ENCODE results near the gene BCAT1. TPM values are rescaled to one million over a fixed set of nuclear protein-coding genes. Genes with fewer than 3 reads are reported as not detected.
A peak's percentile ranks its signal among the peaks of the same experiment; 100 is the strongest.

The BCAT1 gene
- total RNA-seq, 3 donors from 2014 or later (not counting 1 experiment from before 2014, with no cell fraction given) = 0.61 to 4.4 (median 1.3) TPM

GRCh38 chr12:24820872-24821271 lies 128.0 kb downstream of the BCAT1 start:
- ATAC-seq = no peak
- Histone ChIP-seq H3K27me3 (ENCODE audit: control insufficient read depth, insufficient read depth, low read length) (no peaks in the 10 kb centered on the region), H3K4me3 (ENCODE audit: low read length) (no peak overlapping the region), H3K4me1 (ENCODE audit: control insufficient read depth, insufficient read depth, low read length) (no peaks in the 10 kb centered on the region), H3K27ac (ENCODE audit: low read length) (no peak overlapping the region), H3K36me3 (ENCODE audit: control insufficient read depth, insufficient read depth, low read length) (no peaks in the 10 kb centered on the region), H3K9me3 (ENCODE audit: control insufficient read depth, insufficient read depth, low read length) (no peaks in the 10 kb centered on the region)
- 90% methylated on average over 5 of the region's 5 CpGs for WGBS (ENCODE audit: insufficient coverage)
- Mint-ChIP-seq H3K9me3 (no peaks in the 10 kb centered on the region), H3K36me3 (no peaks in the 10 kb centered on the region), H3K4me3 (no peak overlapping the region), H3K4me1 (no peaks in the 10 kb centered on the region), H3K27me3 (ENCODE audit: low read depth in 2 of 2) (no peaks in the 10 kb centered on the region), H3K27ac (no peak overlapping the region)
- no peak for TF ChIP-seq CTCF (IDR thresholded peaks at IDR 0.05)
- DNase-seq = no peak
- intact Hi-C loops (cut with micrococcal nuclease) = no loop called here

GRCh38 chr12:24818351-24818750 lies 130.6 kb downstream of the BCAT1 start:
- ATAC-seq = no peak
- Mint-ChIP-seq H3K9me3 (no peaks in the 10 kb centered on the region), H3K27ac (no peak overlapping the region), H3K27me3 (ENCODE audit: low read depth in 2 of 2) (no peaks in the 10 kb centered on the region), H3K4me1 (peaks cover 6 to 19% of the 10 kb centered on the region in 2 donors), H3K4me3 (no peak overlapping the region), H3K36me3 (no peaks in the 10 kb centered on the region)
- no peak overlapping the region for H3K4me3 ChIP-seq (ENCODE audit: low read length)
- no peaks in the 10 kb centered on the region for H3K9me3 ChIP-seq (ENCODE audit: control insufficient read depth, insufficient read depth, low read length)
- WGBS (ENCODE audit: insufficient coverage) = 91% methylated on average over 1 of the region's 1 CpG
- no peaks in the 10 kb centered on the region for H3K36me3 ChIP-seq (ENCODE audit: control insufficient read depth, insufficient read depth, low read length)
- no peaks in the 10 kb centered on the region for H3K4me1 ChIP-seq (ENCODE audit: control insufficient read depth, insufficient read depth, low read length)
- no peaks in the 10 kb centered on the region for H3K27me3 ChIP-seq (ENCODE audit: control insufficient read depth, insufficient read depth, low read length)
- no peak for DNase-seq
- no peak overlapping the region for H3K27ac ChIP-seq (ENCODE audit: low read length)
- intact Hi-C loops (cut with micrococcal nuclease) = no loop called here
- TF ChIP-seq CTCF (IDR thresholded peaks at IDR 0.05) = no peak

- Histone ChIP-seq H3K9me3 (ENCODE audit: control insufficient read depth, insufficient read depth, low read length) (no peaks in the 10 kb centered on the region), H3K27ac (ENCODE audit: low read length) (peak overlapping the region; percentile 22), H3K4me1 (ENCODE audit: control insufficient read depth, insufficient read depth, low read length) (no peaks in the 10 kb centered on the region), H3K27me3 (ENCODE audit: control insufficient read depth, insufficient read depth, low read length) (no peaks in the 10 kb centered on the region), H3K4me3 (ENCODE audit: low read length) (peak overlapping the region; percentile 35), H3K36me3 (ENCODE audit: control insufficient read depth, insufficient read depth, low read length) (no peaks in the 10 kb centered on the region)
- intact Hi-C loops (cut with micrococcal nuclease) = no loop called here
- TF ChIP-seq CTCF (IDR thresholded peaks at IDR 0.05) = no peak
- ATAC-seq = no peak
- Mint-ChIP-seq H3K4me1 (peaks cover 6 to 19% of the 10 kb centered on the region in 2 donors), H3K4me3 (peak overlapping the region; percentile 87), H3K27ac (peak overlapping the region; percentile 54 to 82), H3K9me3 (no peaks in the 10 kb centered on the region), H3K27me3 (ENCODE audit: low read depth in 2 of 2) (no peaks in the 10 kb centered on the region), H3K36me3 (no peaks in the 10 kb centered on the region)
- 0% methylated on average over 1 of the region's 1 CpG for WGBS (ENCODE audit: insufficient coverage)
- DNase-seq = no peak
Measured at GRCh38 chr12:24815114-24815423, 133.8 kb downstream of the BCAT1 start.

- H3K4me1 Mint-ChIP-seq = peaks cover 6 to 19% of the 10 kb centered on the region in 2 donors
- H3K27me3 Mint-ChIP-seq (ENCODE audit: low read depth in 2 of 2) = peaks cover 0 to 1% of the 10 kb centered on the region in 2 donors
- peak overlapping the region; percentile 22 for H3K27ac ChIP-seq (ENCODE audit: low read length)
- peak overlapping the region; percentile 54 to 82 for H3K27ac Mint-ChIP-seq
- H3K9me3 Mint-ChIP-seq = no peaks in the 10 kb centered on the region
- H3K36me3 Mint-ChIP-seq = no peaks in the 10 kb centered on the region
- no peaks in the 10 kb centered on the region for H3K27me3 ChIP-seq (ENCODE audit: control insufficient read depth, insufficient read depth, low read length)
- peak in 1 of 2 donors; percentile 20 for DNase-seq
- no peak for TF ChIP-seq CTCF (IDR thresholded peaks at IDR 0.05)
- H3K4me3 ChIP-seq (ENCODE audit: low read length) = peak overlapping the region; percentile 35
- intact Hi-C loops (cut with micrococcal nuclease) = no loop called here
- WGBS (ENCODE audit: insufficient coverage) = 0% methylated on average over 2 of the region's 2 CpGs
- peak; percentile 44 to 59 (median 57) for ATAC-seq
- no peaks in the 10 kb centered on the region for H3K36me3 ChIP-seq (ENCODE audit: control insufficient read depth, insufficient read depth, low read length)
- no peaks in the 10 kb centered on the region for H3K9me3 ChIP-seq (ENCODE audit: control insufficient read depth, insufficient read depth, low read length)
- H3K4me3 Mint-ChIP-seq = peak overlapping the region; percentile 87
- no peaks in the 10 kb centered on the region for H3K4me1 ChIP-seq (ENCODE audit: control insufficient read depth, insufficient read depth, low read length)
Measured at GRCh38 chr12:24814379-24815113, 134.4 kb downstream of the BCAT1 start.

Data from natural killer cell (primary cell).